ENCODE measurements around the gene IL10RA. TPM values are rescaled to one million over a fixed set of nuclear protein-coding genes. Genes with fewer than 3 reads are reported as not detected.

Gene IL10RA
- total and polyA plus RNA-seq, 2 of the 4 experiments (the other 2 are of a cell fraction): 0.12 TPM; not detected in 1

- dilution Hi-C loops (cut with HindIII; ENCODE audit: low sequenced_read_pairs, unreplicated experiment): no loop called here
- H3K18ac ChIP-seq (ENCODE audit: low read depth, low read length): no peak overlapping the region
- WGBS, 2 experiments (ENCODE audit: extremely low coverage in 2 of 2, insufficient read length in 1 of 2): 83% methylated on average over 1 of the region's 5 CpGs; no CpG with 5 or more reads in 1 of the 2 experiments
- no peak overlapping the region for H3K14ac ChIP-seq (replicated peaks; ENCODE audit: low read depth, low read length)
- no peak overlapping the region for H3K4ac ChIP-seq (ENCODE audit: low read depth, low read length)
- no peak overlapping the region for H4K5ac ChIP-seq (ENCODE audit: low read depth, low read length)
- H2BK20ac ChIP-seq (ENCODE audit: low read depth, low read length): no peak overlapping the region; the same call in 1 of the 2 replicates
- no peaks in the 10 kb centered on the region for H3K79me1 ChIP-seq (ENCODE audit: low read depth in 1 of 2, low read length in 2 of 2)
- ATAC-seq (ENCODE audit: low read depth) (no peak), DNase-seq (no peak)
- H4K20me1 ChIP-seq (ENCODE audit: insufficient read depth, low read length): no peaks in the 10 kb centered on the region
- no peak overlapping the region for H2AK9ac ChIP-seq (replicated peaks; ENCODE audit: low read depth, low read length, poor library complexity)
- no peak overlapping the region for H3K9ac ChIP-seq (ENCODE audit: low read depth, low read length)
- H2AFZ ChIP-seq (replicated peaks; ENCODE audit: low read length, poor library complexity): peak overlapping the region; percentile 72
- in situ Hi-C loops (cut with MboI; ENCODE audit: low sequenced_read_pairs): loop anchor here (5.0 kb wide), 1 partner anchor 104 kb away; no protein-coding TSS in a partner anchor
- H2BK120ac ChIP-seq (ENCODE audit: low read depth, low read length): no peak overlapping the region
- ChIA-PET POLR2A (ENCODE audit: unreplicated experiment) (no interaction called here), CTCF (interaction anchor here (0.5 to 2.0 kb wide), 22 partner anchors 9 to 520 kb away, joined by 3 to 23 read pairs (median 5); partner anchors contain the start of gene FXYD2)
- peaks cover 3% of the 10 kb centered on the region; the same call in 1 of the 2 replicates for H3K27me3 ChIP-seq (ENCODE audit: control insufficient read depth, insufficient read depth, low read length)
- no peak overlapping the region for H3K27ac ChIP-seq (ENCODE audit: insufficient read depth, low read length)
- H2AK5ac ChIP-seq (ENCODE audit: low read depth, low read length): no peak overlapping the region
- no peak overlapping the region for H3K23ac ChIP-seq (ENCODE audit: low read depth, low read length)
- no peak overlapping the region for H2BK15ac ChIP-seq (ENCODE audit: low read depth, low read length)
- H3K36me3 ChIP-seq (ENCODE audit: control insufficient read depth, insufficient read depth, low read length): no peaks in the 10 kb centered on the region
- H3K9me3 ChIP-seq (ENCODE audit: control insufficient read depth, insufficient read depth, low read length): no peaks in the 10 kb centered on the region
- no peaks in the 10 kb centered on the region for H3K4me1 ChIP-seq (ENCODE audit: control insufficient read depth, insufficient read depth, low read length)
- H4K91ac ChIP-seq (ENCODE audit: insufficient read depth, low read depth, low read length): no peak overlapping the region
- H3K4me2 ChIP-seq (ENCODE audit: low read depth, low read length): no peak overlapping the region
- H3K4me3 ChIP-seq (ENCODE audit: insufficient read depth, low read depth, low read length): no peak overlapping the region
- no peak overlapping the region for H2BK5ac ChIP-seq (ENCODE audit: low read depth, low read length, poor library complexity, severe bottlenecking)
- H4K8ac ChIP-seq (ENCODE audit: low read depth in 2 of 2, low read length in 2 of 2): no peak overlapping the region
- no TSS peak for BruUV-seq (replicated peaks)
- intact Hi-C loops (cut with micrococcal nuclease): loop anchor here (2.0 kb wide), 1 partner anchor 519 kb away; no protein-coding TSS in a partner anchor
- no peaks in the 10 kb centered on the region for H3K9me1 ChIP-seq (ENCODE audit: insufficient read depth, low read length)
- no peak overlapping the region for H3K56ac ChIP-seq (ENCODE audit: extremely low read depth, insufficient read depth, low read length)
- TF ChIP-seq CEBPB (IDR thresholded peaks at IDR 0.05; ENCODE audit: low read depth, low read length): no peak
- TF ChIP-seq ELK1 (IDR thresholded peaks at IDR 0.05; ENCODE audit: borderline replicate concordance, low read depth, low read length): no peak
- no peak for TF ChIP-seq RAD21 (IDR thresholded peaks at IDR 0.05; ENCODE audit: low read length)
- no peak for TF ChIP-seq RCOR1 (IDR thresholded peaks at IDR 0.05; ENCODE audit: insufficient replicate concordance, low read length)
- no peak for TF ChIP-seq SMC3 (IDR thresholded peaks at IDR 0.05; ENCODE audit: low read depth, low read length)
- TF ChIP-seq MAFK (IDR thresholded peaks at IDR 0.05; ENCODE audit: low read depth, low read length): no peak
- no peak for TF ChIP-seq NFE2L2 (IDR thresholded peaks at IDR 0.05; ENCODE audit: low read depth, low read length)
- no peak for TF ChIP-seq MAZ (IDR thresholded peaks at IDR 0.05; ENCODE audit: borderline replicate concordance, low read depth, low read length)
- no peak for TF ChIP-seq RFX5 (IDR thresholded peaks at IDR 0.05; ENCODE audit: low read depth, low read length)
- TF ChIP-seq CTCF (conservative IDR thresholded peaks at IDR 0.05; ENCODE audit: low read depth, low read length): no peak
- TF ChIP-seq MXI1 (IDR thresholded peaks at IDR 0.05; ENCODE audit: borderline replicate concordance, low read depth, low read length): no peak
- TF ChIP-seq BHLHE40 (IDR thresholded peaks at IDR 0.05; ENCODE audit: low read depth, low read length): no peak
- TF ChIP-seq USF2 (IDR thresholded peaks at IDR 0.05; ENCODE audit: low read depth, low read length): no peak
- no peak for TF ChIP-seq CHD1 (IDR thresholded peaks at IDR 0.05; ENCODE audit: low read depth, low read length)
- TF ChIP-seq POLR2A (IDR thresholded peaks at IDR 0.05; ENCODE audit: low read depth, low read length): no peak
These were observed 39.9 kb upstream of the IL10RA start for GRCh38 chr11:117946156-117946841.
